ENCODE results near the gene SUMO1.
A peak's percentile ranks its signal among the peaks of the same experiment; 100 is the strongest.

The SUMO1 gene

GRCh38 chr2:202237787-202238233 is 587 bp downstream of the SUMO1 start:
- Mint-ChIP-seq H3K4me3 (peak overlapping the region; percentile 93), H3K4me1 (peaks cover 25% of the 10 kb centered on the region), H3K27ac (peak overlapping the region; percentile 90), H3K36me3 (no peaks in the 10 kb centered on the region), H3K27me3 (no peaks in the 10 kb centered on the region), H3K9me3 (no peaks in the 10 kb centered on the region)
- no peak for DNase-seq (ENCODE audit: low spot score in 2 of 2)
- peak; percentile 49 for ATAC-seq (ENCODE audit: low read depth)

GRCh38 chr2:202221873-202222272 is 16.5 kb downstream of the SUMO1 start:
- no peak for ATAC-seq (ENCODE audit: low read depth)
- Mint-ChIP-seq H3K27me3 (no peaks in the 10 kb centered on the region), H3K4me3 (no peak overlapping the region), H3K36me3 (peaks cover 26% of the 10 kb centered on the region), H3K9me3 (no peaks in the 10 kb centered on the region), H3K4me1 (peaks cover 23% of the 10 kb centered on the region), H3K27ac (peak overlapping the region; percentile 43)
- no peak for DNase-seq (ENCODE audit: low spot score in 2 of 2)

- Mint-ChIP-seq H3K4me1 (no peaks in the 10 kb centered on the region), H3K4me3 (no peak overlapping the region), H3K27me3 (no peaks in the 10 kb centered on the region), H3K36me3 (peaks cover 14% of the 10 kb centered on the region), H3K9me3 (no peaks in the 10 kb centered on the region), H3K27ac (no peak overlapping the region)
- ATAC-seq (ENCODE audit: low read depth): no peak
- DNase-seq (ENCODE audit: low spot score in 2 of 2): no peak
Observed at GRCh38 chr2:202215179-202215578, 23.2 kb downstream of the SUMO1 start.

GRCh38 chr2:202208526-202208925 is 29.9 kb downstream of the SUMO1 start:
- peak overlapping the region; percentile 22 for H3K27ac Mint-ChIP-seq
- no peaks in the 10 kb centered on the region for H3K9me3 Mint-ChIP-seq
- no peaks in the 10 kb centered on the region for H3K27me3 Mint-ChIP-seq
- H3K4me1 Mint-ChIP-seq: no peaks in the 10 kb centered on the region
- no peak for DNase-seq (ENCODE audit: low spot score in 2 of 2)
- peaks cover 25% of the 10 kb centered on the region for H3K36me3 Mint-ChIP-seq
- H3K4me3 Mint-ChIP-seq: no peak overlapping the region
- no peak for ATAC-seq (ENCODE audit: low read depth)

GRCh38 chr2:202204855-202205254 is 33.5 kb downstream of the SUMO1 start:
- DNase-seq (ENCODE audit: low spot score in 2 of 2) (no peak), ATAC-seq (ENCODE audit: low read depth) (no peak)
- Mint-ChIP-seq H3K36me3 (peaks cover 19% of the 10 kb centered on the region), H3K9me3 (no peaks in the 10 kb centered on the region), H3K4me1 (no peaks in the 10 kb centered on the region), H3K4me3 (no peak overlapping the region), H3K27ac (no peak overlapping the region), H3K27me3 (peaks cover 2% of the 10 kb centered on the region)

- no peak for ATAC-seq (ENCODE audit: low read depth)
- H3K9me3 Mint-ChIP-seq: no peaks in the 10 kb centered on the region
- H3K4me3 Mint-ChIP-seq: no peak overlapping the region
- H3K4me1 Mint-ChIP-seq: no peaks in the 10 kb centered on the region
- peaks cover 2% of the 10 kb centered on the region for H3K27me3 Mint-ChIP-seq
- no peak overlapping the region for H3K27ac Mint-ChIP-seq
- peaks cover 15% of the 10 kb centered on the region for H3K36me3 Mint-ChIP-seq
- no peak for DNase-seq (ENCODE audit: low spot score in 2 of 2)
Observed at GRCh38 chr2:202203348-202203747, 35.0 kb downstream of the SUMO1 start.

- DNase-seq (ENCODE audit: low spot score in 2 of 2): no peak
- Mint-ChIP-seq H3K27me3 (peaks cover 4% of the 10 kb centered on the region), H3K27ac (no peak overlapping the region), H3K4me3 (no peak overlapping the region), H3K36me3 (peaks cover 8% of the 10 kb centered on the region), H3K9me3 (no peaks in the 10 kb centered on the region), H3K4me1 (peaks cover 2% of the 10 kb centered on the region)
- ATAC-seq (ENCODE audit: low read depth): no peak
Observed at GRCh38 chr2:202201220-202202160, 36.9 kb downstream of the SUMO1 start.

GRCh38 chr2:202196727-202197126 is 41.7 kb downstream of the SUMO1 start:
- no peaks in the 10 kb centered on the region for H3K36me3 Mint-ChIP-seq
- H3K4me3 Mint-ChIP-seq: no peak overlapping the region
- H3K27ac Mint-ChIP-seq: no peak overlapping the region
- H3K9me3 Mint-ChIP-seq: no peaks in the 10 kb centered on the region
- H3K27me3 Mint-ChIP-seq: peaks cover 8% of the 10 kb centered on the region
- peaks cover 2% of the 10 kb centered on the region for H3K4me1 Mint-ChIP-seq
- ATAC-seq (ENCODE audit: low read depth): no peak
- DNase-seq (ENCODE audit: low spot score in 2 of 2): no peak

GRCh38 chr2:202194418-202194817 is 44.0 kb downstream of the SUMO1 start:
- no peaks in the 10 kb centered on the region for H3K9me3 Mint-ChIP-seq
- peaks cover 2% of the 10 kb centered on the region for H3K4me1 Mint-ChIP-seq
- DNase-seq (ENCODE audit: low spot score in 2 of 2): no peak
- H3K36me3 Mint-ChIP-seq: no peaks in the 10 kb centered on the region
- peaks cover 6% of the 10 kb centered on the region for H3K27me3 Mint-ChIP-seq
- ATAC-seq (ENCODE audit: low read depth): no peak
- H3K4me3 Mint-ChIP-seq: no peak overlapping the region
- no peak overlapping the region for H3K27ac Mint-ChIP-seq

- Mint-ChIP-seq H3K4me1 (peaks cover 2% of the 10 kb centered on the region), H3K27me3 (peaks cover 6% of the 10 kb centered on the region), H3K36me3 (no peaks in the 10 kb centered on the region), H3K9me3 (no peaks in the 10 kb centered on the region), H3K27ac (no peak overlapping the region), H3K4me3 (no peak overlapping the region)
- no peak for DNase-seq (ENCODE audit: low spot score in 2 of 2)
- ATAC-seq (ENCODE audit: low read depth): no peak
Observed at GRCh38 chr2:202193881-202194353, 44.5 kb downstream of the SUMO1 start.

GRCh38 chr2:202193305-202193704 is 45.1 kb downstream of the SUMO1 start:
- no peak overlapping the region for H3K27ac Mint-ChIP-seq
- DNase-seq (ENCODE audit: low spot score in 2 of 2) (no peak), ATAC-seq (ENCODE audit: low read depth) (no peak)
- no peaks in the 10 kb centered on the region for H3K9me3 Mint-ChIP-seq
- H3K4me3 Mint-ChIP-seq: no peak overlapping the region
- no peaks in the 10 kb centered on the region for H3K36me3 Mint-ChIP-seq
- H3K27me3 Mint-ChIP-seq: peaks cover 6% of the 10 kb centered on the region
- H3K4me1 Mint-ChIP-seq: peaks cover 2% of the 10 kb centered on the region

GRCh38 chr2:202187570-202187969 is 50.8 kb downstream of the SUMO1 start:
- Mint-ChIP-seq H3K27me3 (peaks cover 6% of the 10 kb centered on the region), H3K4me1 (no peaks in the 10 kb centered on the region), H3K9me3 (no peaks in the 10 kb centered on the region), H3K27ac (no peak overlapping the region), H3K4me3 (no peak overlapping the region), H3K36me3 (no peaks in the 10 kb centered on the region)
- DNase-seq (ENCODE audit: low spot score in 2 of 2) (no peak), ATAC-seq (ENCODE audit: low read depth) (no peak)

- ATAC-seq (ENCODE audit: low read depth) (no peak), DNase-seq (ENCODE audit: low spot score in 2 of 2) (no peak)
- H3K27ac Mint-ChIP-seq: no peak overlapping the region
- H3K4me3 Mint-ChIP-seq: no peak overlapping the region
- peaks cover 6% of the 10 kb centered on the region for H3K27me3 Mint-ChIP-seq
- no peaks in the 10 kb centered on the region for H3K36me3 Mint-ChIP-seq
- no peaks in the 10 kb centered on the region for H3K9me3 Mint-ChIP-seq
- no peaks in the 10 kb centered on the region for H3K4me1 Mint-ChIP-seq
Observed at GRCh38 chr2:202186641-202187202, 51.7 kb downstream of the SUMO1 start.

GRCh38 chr2:202185156-202185555 is 53.2 kb downstream of the SUMO1 start:
- H3K36me3 Mint-ChIP-seq: no peaks in the 10 kb centered on the region
- no peak overlapping the region for H3K27ac Mint-ChIP-seq
- H3K4me3 Mint-ChIP-seq: no peak overlapping the region
- H3K9me3 Mint-ChIP-seq: no peaks in the 10 kb centered on the region
- H3K27me3 Mint-ChIP-seq: peaks cover 6% of the 10 kb centered on the region
- no peak for ATAC-seq (ENCODE audit: low read depth)
- H3K4me1 Mint-ChIP-seq: no peaks in the 10 kb centered on the region
- no peak for DNase-seq (ENCODE audit: low spot score in 2 of 2)
